GM18502 (cell line): ENCODE results near the gene C3AR1.
"Not testable (repeated sequence)": the region's sequence is repeated elsewhere in the genome, so short reads cannot be mapped to it uniquely, and the experiment has no call there.

Experiments used
- ATAC-seq: cut with Tn5 transposase; IDR thresholded peaks from one replicate; pipeline ENCODE4 v1.9.1; 2021; ENCODE audit warnings: mild to moderate bottlenecking; ENCODE audit not compliant: unreplicated experiment, poor library complexity

The C3AR1 gene

DNA sequence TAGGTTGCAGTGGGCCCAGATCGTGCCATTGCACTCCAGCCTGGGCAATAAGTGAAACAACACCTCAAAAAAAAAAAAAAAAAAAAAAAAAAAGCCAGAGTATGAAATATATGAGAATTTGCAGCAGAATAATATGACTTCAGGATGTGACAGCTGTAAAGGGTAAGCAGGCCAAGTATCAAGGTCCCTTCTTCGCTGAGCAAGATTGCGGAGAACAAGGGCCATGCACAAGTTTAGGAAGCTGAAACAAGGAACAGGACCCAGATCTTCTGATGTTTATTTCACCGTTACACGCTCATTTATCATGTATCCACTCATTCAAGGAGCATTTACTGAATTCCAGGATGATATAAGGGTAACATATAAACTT, 34.3 kb downstream of the C3AR1 start:
- ATAC-seq: no peak

DNA sequence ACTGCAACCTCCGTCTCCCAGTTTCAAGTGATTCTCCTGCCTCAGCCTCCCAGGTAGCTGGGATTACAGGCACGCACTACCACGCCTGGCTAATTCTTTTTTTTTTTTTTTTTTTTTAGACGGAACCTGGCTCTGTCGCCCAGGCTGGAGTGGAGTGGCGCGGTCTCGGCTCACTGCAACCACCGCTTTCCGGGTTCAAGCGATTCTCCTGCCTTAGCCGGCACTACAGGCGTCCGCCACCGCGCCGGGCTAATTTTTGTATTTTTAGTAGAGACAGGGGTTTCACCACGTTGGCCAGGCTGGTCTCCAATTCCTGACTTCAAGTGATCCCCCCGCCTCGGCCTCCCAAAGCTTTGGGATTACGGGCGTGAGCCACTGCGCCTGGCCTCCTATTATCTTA, 35.1 kb downstream of the C3AR1 start:
- not testable (repeated sequence) for ATAC-seq

DNA sequence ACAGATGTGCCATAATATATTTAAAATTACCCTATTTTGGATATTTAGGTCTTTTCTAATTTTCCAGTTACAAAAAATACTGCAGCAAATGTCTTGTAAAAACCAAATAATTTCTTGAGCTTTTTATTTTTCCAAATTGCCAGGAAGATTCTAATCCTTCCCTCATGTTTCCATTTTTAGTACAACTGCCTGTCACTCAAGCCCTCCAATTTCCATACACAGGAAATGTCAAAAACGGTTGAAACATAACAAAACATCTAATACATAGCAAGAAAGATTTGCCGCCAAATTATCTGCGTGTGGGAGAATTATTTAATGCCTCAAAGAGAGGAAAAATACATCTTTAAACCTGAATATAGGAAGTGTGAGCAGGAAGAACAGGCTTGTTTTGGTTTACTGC, 36.0 kb downstream of the C3AR1 start:
- ATAC-seq: no peak

DNA sequence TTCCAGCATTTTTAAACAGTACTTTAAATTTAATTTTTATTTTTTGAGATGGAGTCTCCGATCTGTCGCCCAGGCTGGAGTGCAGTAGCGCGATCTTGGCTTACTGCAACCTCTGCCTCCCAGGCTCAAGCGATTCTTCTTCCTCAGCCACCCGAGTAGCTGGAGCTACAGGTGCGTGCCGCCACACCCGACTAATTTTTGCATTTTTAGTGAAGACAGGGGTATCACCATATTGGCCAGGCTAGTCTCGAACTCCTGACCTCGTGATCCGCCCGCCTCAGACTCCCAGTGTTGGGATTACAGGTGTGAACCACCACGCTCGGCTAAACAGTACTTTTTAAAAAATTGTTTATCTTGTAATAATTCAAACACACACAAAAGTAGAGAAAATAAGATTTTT, 37.9 kb downstream of the C3AR1 start:
- no peak for ATAC-seq

DNA sequence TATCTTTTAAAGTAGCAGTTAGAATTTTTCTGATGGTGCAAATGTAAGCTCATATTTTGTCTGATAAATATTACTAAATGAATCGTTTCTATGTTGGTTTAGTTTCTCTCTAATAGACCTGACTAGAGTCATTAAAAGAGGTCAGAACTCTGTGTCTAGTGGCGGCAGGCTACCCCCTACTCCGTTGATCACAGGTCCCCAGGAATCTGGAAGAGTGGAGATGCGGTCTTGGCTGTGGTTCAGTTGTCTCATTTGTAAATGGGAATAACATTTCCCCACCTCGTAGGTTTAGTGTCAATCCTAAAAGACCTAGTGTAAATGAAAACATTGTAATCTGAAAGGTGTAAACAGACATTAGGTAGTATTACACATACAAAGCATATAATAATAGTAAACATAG, 38.3 kb downstream of the C3AR1 start:
- ATAC-seq: no peak

DNA sequence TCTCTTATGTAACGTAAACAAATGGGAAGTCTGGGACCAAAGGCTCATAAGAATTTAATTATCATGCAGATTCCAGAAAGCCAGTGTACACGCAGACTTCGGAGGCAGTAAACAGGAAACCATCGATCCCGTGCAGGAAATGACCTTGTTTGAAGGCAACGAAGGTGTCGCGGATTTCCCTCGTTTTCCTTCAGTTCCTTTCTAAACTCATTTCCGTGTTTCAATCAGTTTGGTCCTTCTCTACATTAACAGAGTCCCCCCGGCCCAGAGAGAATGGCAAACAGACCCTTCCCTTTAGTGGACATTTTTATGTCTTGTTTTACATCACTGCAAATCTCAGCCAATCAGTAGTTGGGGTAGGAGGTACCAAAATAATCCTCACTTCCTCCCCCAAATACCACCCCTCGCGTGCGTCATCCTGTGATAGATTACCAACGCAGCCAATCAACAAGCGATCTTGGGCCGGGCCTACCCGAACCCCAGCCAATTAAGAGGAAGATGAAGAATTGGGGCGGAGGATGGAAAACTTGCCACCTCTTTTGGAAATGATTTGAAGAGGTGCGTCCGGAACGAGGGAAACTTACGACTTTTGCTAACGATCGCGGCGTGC, 39.8 kb downstream of the C3AR1 start:
- ATAC-seq: peak; percentile 98

DNA sequence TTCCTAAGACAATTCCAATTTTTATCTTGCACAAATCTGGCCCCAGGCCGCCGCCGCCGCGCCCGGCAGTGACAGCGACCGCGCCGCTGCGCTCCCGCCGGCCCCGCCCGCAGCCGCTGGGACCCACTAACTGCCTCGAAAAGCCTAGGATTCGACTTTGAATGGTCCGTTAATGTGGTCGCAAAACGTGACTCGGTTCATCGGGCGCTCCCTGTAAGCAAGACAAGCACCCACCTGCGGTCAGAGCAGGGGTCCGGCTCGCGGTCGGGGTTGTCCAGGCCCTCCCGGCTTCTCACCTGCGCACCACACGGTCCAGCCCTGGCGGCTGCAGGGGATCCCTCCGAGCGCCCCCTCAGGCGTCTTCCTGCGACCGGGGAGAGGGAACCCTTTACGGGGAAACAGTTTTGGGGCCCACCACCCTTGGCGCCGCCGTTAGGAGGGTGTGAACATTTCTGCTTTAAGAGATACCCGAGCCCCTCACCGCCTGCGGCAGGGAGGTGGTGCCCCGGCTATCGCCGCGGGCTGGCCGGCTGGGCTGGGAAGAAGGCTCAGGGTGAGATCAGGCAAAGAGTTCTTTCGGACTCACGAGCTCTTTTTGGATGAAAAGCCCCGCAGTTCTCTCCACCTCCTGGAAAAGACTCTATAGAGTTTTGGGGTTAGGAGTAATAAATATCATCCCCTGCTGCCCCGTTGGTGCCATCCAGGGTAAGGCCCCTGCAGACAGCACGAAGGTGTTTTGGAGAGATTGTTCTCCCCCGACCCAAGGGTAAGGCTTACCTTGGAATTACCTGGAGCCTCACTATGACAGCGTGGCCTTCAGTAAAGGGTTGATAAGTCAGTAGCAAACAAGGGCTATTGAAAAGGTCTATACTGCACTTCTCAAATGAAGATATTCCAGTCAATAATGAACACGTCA, 47.2 kb downstream of the C3AR1 start:
- no peak for ATAC-seq

DNA sequence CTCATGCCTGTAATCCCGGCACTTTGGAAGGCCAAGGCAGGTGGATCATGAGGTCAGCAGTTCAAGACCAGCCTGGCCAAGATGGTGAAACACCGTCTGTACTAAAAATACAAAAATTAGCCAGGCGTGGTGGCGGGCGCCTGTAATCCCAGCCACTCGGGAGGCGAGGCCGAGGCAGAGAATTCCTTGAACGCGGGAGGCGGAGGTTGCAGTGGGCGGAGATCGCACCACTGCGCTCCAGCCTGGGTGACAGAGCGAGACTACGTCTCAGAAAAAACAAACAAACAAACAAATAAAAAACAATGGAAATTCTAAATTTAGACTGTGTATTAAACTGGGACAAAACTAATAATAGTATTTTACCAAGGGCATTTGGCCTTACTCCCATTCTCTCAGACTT, 47.9 kb downstream of the C3AR1 start:
- not testable (repeated sequence) for ATAC-seq

DNA sequence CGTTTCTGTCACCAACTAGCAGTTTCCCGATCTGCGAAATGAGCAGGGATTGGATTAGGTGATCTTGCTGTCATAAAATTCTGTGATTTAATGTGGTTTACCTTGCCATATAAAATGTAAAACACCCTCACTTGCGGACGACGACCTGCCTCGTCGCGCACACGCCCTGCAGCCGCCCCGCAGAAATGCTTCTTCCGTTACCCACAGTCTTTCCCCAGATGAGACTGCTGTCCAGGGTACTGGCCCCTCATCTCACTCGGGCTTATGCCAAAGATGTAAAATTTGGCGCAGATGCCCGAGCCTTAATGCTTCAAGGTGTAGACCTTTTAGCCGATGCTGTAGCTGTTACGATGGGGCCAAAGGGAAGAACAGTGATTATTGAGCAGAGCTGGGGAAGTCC, 51.3 kb downstream of the C3AR1 start:
- ATAC-seq: no peak

DNA sequence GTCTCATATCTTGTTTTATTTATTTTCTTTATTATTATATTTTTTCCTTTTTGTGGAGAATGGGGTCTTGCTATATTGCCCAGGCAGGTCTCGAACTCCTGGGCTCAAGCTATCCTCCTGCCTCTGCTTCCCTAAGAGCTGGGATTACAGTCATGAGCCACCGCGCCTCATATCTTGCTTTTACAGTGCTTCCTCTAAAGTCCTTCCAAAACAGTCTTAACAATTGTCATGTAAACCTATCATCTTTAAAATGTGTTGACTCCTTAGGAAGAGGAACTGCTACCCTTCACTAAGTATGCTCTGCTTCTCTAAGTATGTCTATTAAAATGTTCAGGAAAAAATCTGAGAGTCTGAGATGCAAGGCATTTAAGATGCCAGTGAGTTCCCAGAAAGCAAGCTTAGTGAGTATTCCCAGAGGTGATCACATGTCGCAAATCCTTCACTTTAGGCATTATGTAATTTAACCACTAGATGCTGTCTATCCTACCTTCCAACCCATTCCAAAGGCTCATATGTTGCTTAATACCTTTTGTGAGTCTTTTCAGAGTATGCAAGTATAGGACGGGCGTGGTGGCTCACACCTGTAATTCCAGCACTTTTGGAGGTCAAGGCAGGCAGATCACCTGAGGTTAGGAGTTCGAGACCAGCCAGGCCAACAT, 53.4 kb downstream of the C3AR1 start:
- no peak for ATAC-seq

DNA sequence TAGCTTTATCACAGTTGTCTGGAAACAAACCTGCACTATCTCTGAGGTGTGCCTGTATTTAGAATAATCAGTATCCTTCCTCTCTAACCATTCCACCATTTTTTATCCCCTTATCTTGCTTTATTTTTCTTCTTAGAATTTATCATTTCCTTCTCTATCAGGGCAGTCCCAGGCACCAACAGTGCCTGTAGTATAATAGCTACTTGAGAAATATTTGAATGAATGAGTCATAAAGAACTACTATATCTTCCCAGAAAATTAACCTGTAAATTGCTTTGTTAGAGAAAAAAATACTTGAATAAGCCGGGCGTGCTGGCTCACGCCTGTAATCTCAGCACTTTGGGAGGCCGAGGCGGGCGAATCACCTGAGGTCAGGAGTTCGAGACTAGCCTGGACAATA, 54.8 kb downstream of the C3AR1 start:
- no peak for ATAC-seq
